ENCODE results near the gene RNASEH2C. TPM values are rescaled to one million over a fixed set of nuclear protein-coding genes. Genes with fewer than 3 reads are reported as not detected.
"Not testable (repeated sequence)": the region's sequence is repeated elsewhere in the genome, so short reads cannot be mapped to it uniquely, and the experiment has no call there.

RNASEH2C gene
- total RNA-seq, 1 donor from 2014 or later, result 42.5 TPM

DNA sequence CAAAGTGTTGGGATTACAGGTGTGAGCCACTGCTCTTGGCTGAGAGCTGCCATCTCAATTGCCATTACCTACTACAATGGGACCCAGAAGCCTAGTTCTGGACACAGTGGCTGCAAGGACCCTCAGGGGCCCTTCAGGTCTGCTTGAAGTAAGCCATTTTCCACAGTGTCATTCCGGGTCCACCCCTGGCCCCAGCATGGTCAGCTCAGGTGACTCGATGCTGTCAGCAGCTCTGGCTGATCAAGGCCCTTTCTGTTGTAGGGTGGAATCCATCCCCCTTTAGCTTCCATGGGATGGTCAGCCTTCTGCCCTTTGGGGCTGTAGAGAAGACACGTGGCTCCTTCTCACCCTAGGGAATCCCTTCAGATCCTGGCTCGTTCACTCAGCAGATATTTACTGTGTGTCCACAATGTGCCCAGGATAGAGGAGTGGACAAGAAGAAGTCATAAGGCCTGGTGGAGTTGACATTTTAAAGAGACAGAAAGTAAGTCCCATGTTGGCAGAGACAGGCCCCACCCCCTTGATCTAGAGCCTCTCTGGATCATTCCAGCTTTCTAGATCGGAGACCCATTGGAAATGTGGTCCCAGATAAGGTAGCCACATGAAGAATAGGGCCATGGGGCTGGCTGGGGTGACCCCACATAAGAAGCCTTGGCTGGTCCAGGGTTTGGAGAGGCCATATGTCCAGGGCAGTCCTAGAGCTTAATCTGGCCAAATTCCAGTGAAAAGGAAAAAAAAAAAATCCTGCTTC lies 23.6 kb downstream of the RNASEH2C start:
- TF ChIP-seq, protein P1, sequence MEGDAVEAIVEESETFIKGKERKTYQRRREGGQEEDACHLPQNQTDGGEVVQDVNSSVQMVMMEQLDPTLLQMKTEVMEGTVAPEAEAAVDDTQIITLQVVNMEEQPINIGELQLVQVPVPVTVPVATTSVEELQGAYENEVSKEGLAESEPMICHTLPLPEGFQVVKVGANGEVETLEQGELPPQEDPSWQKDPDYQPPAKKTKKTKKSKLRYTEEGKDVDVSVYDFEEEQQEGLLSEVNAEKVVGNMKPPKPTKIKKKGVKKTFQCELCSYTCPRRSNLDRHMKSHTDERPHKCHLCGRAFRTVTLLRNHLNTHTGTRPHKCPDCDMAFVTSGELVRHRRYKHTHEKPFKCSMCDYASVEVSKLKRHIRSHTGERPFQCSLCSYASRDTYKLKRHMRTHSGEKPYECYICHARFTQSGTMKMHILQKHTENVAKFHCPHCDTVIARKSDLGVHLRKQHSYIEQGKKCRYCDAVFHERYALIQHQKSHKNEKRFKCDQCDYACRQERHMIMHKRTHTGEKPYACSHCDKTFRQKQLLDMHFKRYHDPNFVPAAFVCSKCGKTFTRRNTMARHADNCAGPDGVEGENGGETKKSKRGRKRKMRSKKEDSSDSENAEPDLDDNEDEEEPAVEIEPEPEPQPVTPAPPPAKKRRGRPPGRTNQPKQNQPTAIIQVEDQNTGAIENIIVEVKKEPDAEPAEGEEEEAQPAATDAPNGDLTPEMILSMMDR (IDR thresholded peaks at IDR 0.05), result no peak
- peak; percentile 51 for DNase-seq
- Histone ChIP-seq H3K36me3 (no peaks in the 10 kb centered on the region), H3K4me3 (no peak overlapping the region), H3K27ac (no peak overlapping the region), H3K4me1 (peaks cover 3% of the 10 kb centered on the region), H3K9me3 (no peaks in the 10 kb centered on the region), H3K27me3 (no peaks in the 10 kb centered on the region)
- ATAC-seq, result no peak
- intact Hi-C loops (cut with DNase I), result no loop called here

DNA sequence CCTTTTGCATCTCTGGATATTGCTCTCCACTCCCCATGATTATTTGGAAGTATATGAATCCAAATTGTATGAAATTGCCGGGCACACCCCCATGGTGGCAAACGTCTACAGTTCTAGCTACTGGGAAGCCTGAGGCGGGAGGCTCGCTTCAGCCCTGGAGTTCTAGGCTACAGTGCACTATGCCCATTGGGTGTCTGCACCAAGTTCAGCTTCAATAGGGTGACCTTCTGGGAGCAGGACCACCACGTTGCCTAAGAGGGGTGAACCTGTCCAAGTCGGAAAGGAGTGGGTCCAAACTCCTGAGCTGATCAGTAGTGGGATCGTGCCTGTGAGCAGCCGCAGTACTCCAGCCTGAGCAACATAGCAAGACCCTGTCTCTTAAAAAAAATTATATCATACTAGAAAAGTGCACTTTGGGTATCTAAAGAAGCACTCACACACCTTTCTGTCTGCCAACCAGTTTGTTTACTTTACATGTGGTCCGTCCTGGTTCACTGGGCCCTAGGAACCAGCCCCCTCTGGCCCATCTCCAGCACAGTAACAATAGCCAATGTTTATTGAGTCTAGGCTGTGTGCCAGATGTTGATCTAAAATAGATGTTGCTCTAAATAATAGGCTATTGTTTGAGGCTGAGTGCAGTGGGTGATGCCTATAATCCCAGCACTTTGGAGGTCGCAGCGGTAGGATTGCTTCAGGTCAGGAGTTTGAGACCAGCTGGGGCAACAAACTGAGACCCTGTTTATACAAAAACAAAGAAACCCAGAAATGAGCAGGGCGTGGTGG lies 24.9 kb downstream of the RNASEH2C start:
- TF ChIP-seq, protein P1 (IDR thresholded peaks at IDR 0.05), result no peak
- intact Hi-C loops (cut with DNase I), result no loop called here
- H3K36me3 ChIP-seq, result no peaks in the 10 kb centered on the region
- ATAC-seq (peak; percentile 45), DNase-seq (no peak)
- H3K27ac ChIP-seq, result no peak overlapping the region
- H3K4me3 ChIP-seq, result no peak overlapping the region
- H3K27me3 ChIP-seq, result no peaks in the 10 kb centered on the region
- H3K9me3 ChIP-seq, result no peaks in the 10 kb centered on the region
- H3K4me1 ChIP-seq, result peaks cover 3% of the 10 kb centered on the region

DNA sequence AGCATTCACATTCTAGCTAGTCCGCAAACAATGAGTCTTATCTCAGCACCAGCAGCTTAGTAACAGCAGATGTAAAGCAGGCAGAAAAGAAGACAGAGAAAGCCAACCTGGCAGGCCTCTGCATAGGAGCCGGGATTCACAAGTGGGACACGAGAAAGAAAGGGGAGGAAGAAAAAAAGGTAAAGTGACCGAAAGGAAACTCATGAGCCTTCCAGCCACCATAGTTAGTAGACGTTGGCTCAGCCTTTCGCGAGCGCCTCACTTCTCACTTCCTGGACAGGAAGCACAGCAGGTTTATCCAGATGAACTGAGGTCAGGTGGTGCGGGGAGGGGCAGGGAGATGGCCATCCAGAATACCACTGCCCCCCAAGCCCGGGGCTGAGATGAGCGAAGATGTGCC lies 28.2 kb downstream of the RNASEH2C start:
- Histone ChIP-seq H3K27ac (no peak overlapping the region), H3K4me1 (peaks cover 3% of the 10 kb centered on the region), H3K9me3 (no peaks in the 10 kb centered on the region), H3K27me3 (no peaks in the 10 kb centered on the region), H3K36me3 (no peaks in the 10 kb centered on the region), H3K4me3 (no peak overlapping the region)
- intact Hi-C loops (cut with DNase I), result no loop called here
- ATAC-seq (no peak), DNase-seq (no peak)
- TF ChIP-seq, protein P1 (IDR thresholded peaks at IDR 0.05), result no peak

DNA sequence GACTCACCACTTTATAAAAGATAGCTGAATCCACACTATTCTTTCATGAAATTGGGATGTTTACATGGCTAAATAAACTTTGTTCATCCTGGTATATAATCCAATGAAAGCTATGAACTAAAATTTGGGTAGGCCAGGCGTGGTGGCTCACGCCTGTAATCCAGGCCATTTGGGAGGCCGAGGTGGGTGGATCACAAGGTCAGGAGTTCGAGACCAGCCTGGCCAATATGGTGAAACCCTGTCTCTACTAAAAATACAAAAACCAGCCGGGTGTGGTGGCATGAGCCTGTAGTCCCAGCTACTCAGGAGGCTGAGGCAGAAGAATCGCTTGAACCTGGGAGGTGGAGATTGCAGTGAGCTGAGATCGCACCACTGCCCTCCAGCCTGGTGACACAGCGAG lies 28.8 kb downstream of the RNASEH2C start:
- H3K27me3 ChIP-seq; H3K27ac ChIP-seq; DNase-seq; ATAC-seq; H3K36me3 ChIP-seq; H3K9me3 ChIP-seq; H3K4me1 ChIP-seq; intact Hi-C loops (cut with DNase I); H3K4me3 ChIP-seq: not testable (repeated sequence)

DNA sequence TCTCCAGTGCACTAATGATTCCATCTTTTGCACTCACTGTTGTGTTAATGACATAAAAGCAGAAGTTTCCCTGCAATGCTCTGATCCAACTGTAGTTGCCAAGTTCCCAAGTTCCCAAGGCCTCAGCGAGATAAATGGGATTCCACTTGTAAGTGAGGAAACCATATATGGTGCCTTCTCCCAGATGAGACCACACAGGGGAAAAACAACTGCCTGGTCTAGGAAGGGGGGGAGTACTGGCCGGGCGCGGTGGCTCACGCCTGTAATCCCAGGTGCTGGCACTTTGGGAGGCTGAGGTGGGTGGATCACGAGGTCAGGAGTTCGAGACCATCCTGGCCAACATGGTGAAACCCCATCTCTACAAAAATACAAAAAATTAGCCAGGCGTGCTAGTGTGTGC lies 34.6 kb downstream of the RNASEH2C start:
- intact Hi-C loops (cut with DNase I), result no loop called here
- Histone ChIP-seq H3K27me3 (no peaks in the 10 kb centered on the region), H3K36me3 (no peaks in the 10 kb centered on the region), H3K27ac (no peak overlapping the region), H3K4me3 (no peak overlapping the region), H3K4me1 (no peaks in the 10 kb centered on the region), H3K9me3 (no peaks in the 10 kb centered on the region)
- DNase-seq, result no peak
- no peak for ATAC-seq
- TF ChIP-seq, protein P1 (IDR thresholded peaks at IDR 0.05), result no peak

DNA sequence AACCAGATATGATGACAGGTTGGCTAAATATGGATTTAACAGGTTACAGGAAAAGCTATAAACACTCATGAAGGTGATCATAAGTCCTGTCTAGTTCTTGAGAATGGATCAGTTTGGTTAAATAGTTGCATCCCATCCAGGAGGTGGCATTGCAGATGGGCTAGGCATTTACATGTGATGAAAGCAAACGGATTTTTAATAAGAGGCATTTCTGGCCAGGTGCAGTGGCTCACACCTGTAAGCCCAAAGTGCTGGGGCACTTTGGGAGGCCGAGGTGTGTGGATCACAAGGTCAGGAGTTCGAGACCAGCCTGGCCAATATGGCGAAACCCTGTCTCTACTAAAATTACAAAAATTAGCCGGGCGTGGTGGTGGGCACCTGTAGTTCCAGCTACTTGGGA lies 37.1 kb downstream of the RNASEH2C start:
- DNase-seq; H3K27ac ChIP-seq; H3K4me1 ChIP-seq; H3K27me3 ChIP-seq; ATAC-seq; H3K36me3 ChIP-seq; H3K4me3 ChIP-seq; intact Hi-C loops (cut with DNase I); H3K9me3 ChIP-seq: not testable (repeated sequence)
